IPS DF 6.9 (cell line): ENCODE results near the gene NLN.

Source experiments
- DNase-seq: peaks from one replicate; pipeline ENCODE4 v3.0.0-alpha.2; 2013; ENCODE audit warnings: low read depth, low spot score
- H3K27ac ChIP-seq: one replicate; pipeline ENCODE4 v1.5.1; 2013; ENCODE audit warnings: low read length, control low read depth
- H3K27me3 ChIP-seq: 2 replicates; pipeline ENCODE4 v1.6.1; 2013; ENCODE audit warnings: mild to moderate bottlenecking, low read length; ENCODE audit not compliant: control insufficient read depth, insufficient read depth
- H3K36me3 ChIP-seq: 2 replicates; pipeline ENCODE4 v1.6.1; 2013; ENCODE audit warnings: low read length; ENCODE audit not compliant: control insufficient read depth, insufficient read depth
- H3K4me1 ChIP-seq: 2 replicates; pipeline ENCODE4 v1.6.1; 2013; ENCODE audit warnings: low read length; ENCODE audit not compliant: control insufficient read depth, insufficient read depth
- H3K4me3 ChIP-seq: 2 replicates; pipeline ENCODE4 v1.5.1; 2013; ENCODE audit warnings: mild to moderate bottlenecking, low read length
- H3K9me3 ChIP-seq: 2 replicates; pipeline ENCODE4 v1.6.1; 2013; ENCODE audit warnings: low read length, inconsistent platforms; ENCODE audit not compliant: control insufficient read depth, insufficient read depth
- WGBS: extraction: QIAGEN DNeasy Blood & Tissue Kit; methylation state at CpG from one replicate; pipeline ENCODE4 v1.1.7; 2013; ENCODE audit warnings: mixed read lengths, missing lambda C conversion rate; ENCODE audit not compliant: insufficient read length, insufficient coverage; 5-methylcytosine and 5-hydroxymethylcytosine counted together

Gene NLN

GRCh38 chr5:65702036-65702435 is 20.0 kb upstream of the NLN start:
- no peak for DNase-seq
- Histone ChIP-seq H3K4me3 (no peak overlapping the region), H3K9me3 (no peaks in the 10 kb centered on the region), H3K36me3 (no peaks in the 10 kb centered on the region; the same call in 1 of the 2 replicates), H3K4me1 (no peaks in the 10 kb centered on the region), H3K27me3 (no peaks in the 10 kb centered on the region), H3K27ac (no peak overlapping the region)
- WGBS = no CpG with 5 or more reads among the region's 3 CpGs

- Histone ChIP-seq H3K36me3 (no peaks in the 10 kb centered on the region), H3K27me3 (no peaks in the 10 kb centered on the region), H3K4me1 (no peaks in the 10 kb centered on the region), H3K9me3 (no peaks in the 10 kb centered on the region), H3K4me3 (no peak overlapping the region), H3K27ac (no peak overlapping the region)
- no CpG with 5 or more reads among the region's 2 CpGs for WGBS
- DNase-seq = no peak
Observed at GRCh38 chr5:65704621-65705239, 17.3 kb upstream of the NLN start.

- Histone ChIP-seq H3K4me1 (no peaks in the 10 kb centered on the region), H3K9me3 (no peaks in the 10 kb centered on the region), H3K36me3 (0 out of 2 replicates have a peak, but pooled peaks cover 3% of the 10 kb centered on the region), H3K27ac (no peak overlapping the region), H3K4me3 (no peak overlapping the region), H3K27me3 (no peaks in the 10 kb centered on the region)
- no peak for DNase-seq
- no CpG with 5 or more reads among the region's 4 CpGs for WGBS
Observed at GRCh38 chr5:65707663-65708062, 14.3 kb upstream of the NLN start.

- 0 out of 2 replicates have a peak, but pooled peaks cover 3% of the 10 kb centered on the region for H3K36me3 ChIP-seq
- DNase-seq = no peak
- no peaks in the 10 kb centered on the region for H3K27me3 ChIP-seq
- WGBS = no CpG with 5 or more reads among the region's 4 CpGs
- no peaks in the 10 kb centered on the region for H3K9me3 ChIP-seq
- no peak overlapping the region for H3K4me3 ChIP-seq
- H3K27ac ChIP-seq = no peak overlapping the region
- no peaks in the 10 kb centered on the region for H3K4me1 ChIP-seq
Observed at GRCh38 chr5:65708145-65708544, 13.9 kb upstream of the NLN start.

- Histone ChIP-seq H3K36me3 (no peaks in the 10 kb centered on the region), H3K4me3 (no peak overlapping the region), H3K4me1 (no peaks in the 10 kb centered on the region), H3K27me3 (no peaks in the 10 kb centered on the region), H3K9me3 (no peaks in the 10 kb centered on the region), H3K27ac (no peak overlapping the region)
- no peak for DNase-seq
Observed at GRCh38 chr5:65718576-65719310, 3.3 kb upstream of the NLN start.

- H3K27me3 ChIP-seq = no peaks in the 10 kb centered on the region
- H3K4me1 ChIP-seq = no peaks in the 10 kb centered on the region
- no peaks in the 10 kb centered on the region for H3K9me3 ChIP-seq
- no peaks in the 10 kb centered on the region for H3K36me3 ChIP-seq
- DNase-seq = no peak
- no CpG with 5 or more reads among the region's 19 CpGs for WGBS
- H3K4me3 ChIP-seq = peak overlapping the region; percentile 72; the same call in 1 of the 2 replicates
- H3K27ac ChIP-seq = no peak overlapping the region
Observed at GRCh38 chr5:65721050-65721719, 820 bp upstream of the NLN start.

GRCh38 chr5:65722575-65723403 is 784 bp downstream of the NLN start:
- no peak for DNase-seq
- H3K27ac ChIP-seq = no peak overlapping the region
- H3K27me3 ChIP-seq = no peaks in the 10 kb centered on the region
- H3K9me3 ChIP-seq = no peaks in the 10 kb centered on the region
- H3K4me3 ChIP-seq = peak overlapping the region; percentile 72; the same call in 1 of the 2 replicates
- no CpG with 5 or more reads among the region's 28 CpGs for WGBS
- H3K36me3 ChIP-seq = no peaks in the 10 kb centered on the region
- H3K4me1 ChIP-seq = no peaks in the 10 kb centered on the region

GRCh38 chr5:65727491-65728156 is 5.6 kb downstream of the NLN start:
- H3K4me1 ChIP-seq = no peaks in the 10 kb centered on the region
- no peaks in the 10 kb centered on the region for H3K9me3 ChIP-seq
- DNase-seq = no peak
- no peaks in the 10 kb centered on the region for H3K36me3 ChIP-seq
- no CpG with 5 or more reads among the region's 7 CpGs for WGBS
- no peak overlapping the region for H3K27ac ChIP-seq
- H3K27me3 ChIP-seq = no peaks in the 10 kb centered on the region
- no peak overlapping the region for H3K4me3 ChIP-seq

- H3K27ac ChIP-seq = no peak overlapping the region
- WGBS = no CpG with 5 or more reads among the region's 1 CpG
- no peaks in the 10 kb centered on the region for H3K27me3 ChIP-seq
- H3K9me3 ChIP-seq = no peaks in the 10 kb centered on the region
- no peak overlapping the region for H3K4me3 ChIP-seq
- H3K36me3 ChIP-seq = no peaks in the 10 kb centered on the region
- H3K4me1 ChIP-seq = no peaks in the 10 kb centered on the region
- DNase-seq = no peak
Observed at GRCh38 chr5:65728218-65728617, 6.2 kb downstream of the NLN start.

- Histone ChIP-seq H3K27me3 (no peaks in the 10 kb centered on the region), H3K9me3 (no peaks in the 10 kb centered on the region), H3K27ac (no peak overlapping the region), H3K4me3 (no peak overlapping the region), H3K4me1 (no peaks in the 10 kb centered on the region), H3K36me3 (no peaks in the 10 kb centered on the region)
- no peak for DNase-seq
- WGBS = no CpG with 5 or more reads among the region's 2 CpGs
Observed at GRCh38 chr5:65730910-65731309, 8.9 kb downstream of the NLN start.
